HG03135 (cell line): Measurements from ENCODE around the gene PLXND1.
"Not testable (repeated sequence)": the region's sequence is repeated elsewhere in the genome, so short reads cannot be mapped to it uniquely, and the experiment has no call there.

ENCODE experiments used
- ATAC-seq: cut with Tn5 transposase; IDR thresholded peaks from one replicate; pipeline ENCODE4 v1.9.1; 2021; ENCODE audit warnings: mild to moderate bottlenecking, moderate library complexity; ENCODE audit not compliant: unreplicated experiment

Gene PLXND1

GRCh38 chr3:129554356-129555152 lies 51.9 kb downstream of the PLXND1 start:
- ATAC-seq = no peak

DNA sequence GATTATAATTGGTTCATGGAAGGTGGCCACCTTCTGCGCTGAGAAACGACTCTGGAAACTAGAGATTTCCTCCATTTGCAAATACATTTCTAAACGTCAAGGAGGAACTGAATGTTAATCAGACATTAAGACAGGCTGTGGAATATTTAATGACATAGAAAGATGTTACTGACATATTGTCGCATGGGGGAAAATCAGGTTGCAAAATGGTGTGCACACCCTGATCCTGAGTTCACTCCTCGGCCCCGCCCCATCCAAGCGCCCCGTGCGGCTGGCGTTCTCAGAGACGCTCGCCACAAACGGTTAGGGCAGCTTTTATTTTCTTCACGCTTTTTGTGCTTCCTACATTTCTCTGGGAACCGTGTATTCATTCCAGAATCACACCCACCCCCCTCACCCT lies 52.8 kb downstream of the PLXND1 start:
- no peak for ATAC-seq

DNA sequence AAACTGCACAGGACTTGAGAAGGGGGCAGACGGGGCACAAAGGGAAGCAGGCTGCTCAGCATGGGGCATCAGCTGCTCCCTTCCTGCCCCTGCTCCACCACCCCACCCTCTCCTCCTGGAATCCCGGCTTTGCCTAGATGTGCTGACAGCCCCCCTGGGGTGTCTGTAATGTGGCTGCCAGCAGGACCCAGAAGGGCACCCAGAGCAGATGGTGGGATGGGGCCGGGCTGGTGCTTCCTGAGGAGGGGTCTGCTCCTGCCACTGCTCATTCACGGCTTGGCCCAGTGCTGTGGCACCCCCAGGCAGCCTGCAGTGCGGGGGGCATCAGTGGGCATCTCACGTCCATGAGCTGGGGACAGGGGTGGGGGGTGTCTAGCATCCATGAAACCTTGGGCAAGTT lies 53.3 kb downstream of the PLXND1 start:
- no peak for ATAC-seq

- ATAC-seq = no peak
Observed at GRCh38 chr3:129552287-129553050, 54.0 kb downstream of the PLXND1 start.

- no peak for ATAC-seq
Observed at GRCh38 chr3:129549805-129550204, 56.7 kb downstream of the PLXND1 start.

GRCh38 chr3:129549006-129549800 lies 57.3 kb downstream of the PLXND1 start:
- ATAC-seq = no peak

DNA sequence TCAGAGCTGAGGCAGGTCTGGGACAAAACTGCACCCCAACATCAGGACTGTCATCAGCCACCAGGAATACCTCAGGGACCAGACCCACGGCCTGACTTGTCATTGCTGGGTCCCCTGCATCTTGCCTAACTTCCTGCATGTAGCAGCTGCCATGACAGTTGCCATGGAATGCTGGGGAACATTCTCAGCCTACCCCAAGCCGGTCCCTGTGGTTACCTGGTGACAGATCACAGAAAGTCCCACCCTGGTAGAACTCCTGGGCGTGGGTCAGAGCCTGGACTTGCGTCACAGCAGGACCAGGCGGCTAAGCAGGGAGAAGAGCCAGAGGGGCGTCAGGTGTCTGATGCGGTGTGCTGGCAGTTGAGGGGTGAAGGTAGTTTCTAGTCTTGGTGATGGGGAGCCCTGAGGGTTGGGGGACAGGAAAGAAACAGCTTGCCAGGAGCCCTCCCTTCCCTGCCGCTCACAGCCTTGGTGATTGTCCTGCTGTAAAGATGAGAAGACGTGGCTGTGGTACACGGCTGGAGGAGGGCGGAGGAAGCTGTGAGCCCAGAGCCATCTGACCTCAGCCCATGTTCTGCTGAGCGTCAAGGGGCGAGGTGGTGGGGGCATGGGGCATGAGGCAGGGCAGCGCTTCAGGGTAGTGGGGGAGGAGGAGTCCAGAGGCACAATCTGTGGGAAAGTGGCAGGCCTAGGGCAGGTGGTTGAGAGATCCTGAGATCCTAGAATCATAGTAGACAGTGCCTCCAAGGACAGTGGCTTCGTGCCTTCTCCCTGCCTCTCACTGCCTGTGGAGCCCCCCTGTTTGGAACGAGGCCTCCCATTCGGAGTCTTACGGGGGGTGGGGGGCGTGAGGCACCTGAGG lies 58.1 kb downstream of the PLXND1 start:
- ATAC-seq = no peak

DNA sequence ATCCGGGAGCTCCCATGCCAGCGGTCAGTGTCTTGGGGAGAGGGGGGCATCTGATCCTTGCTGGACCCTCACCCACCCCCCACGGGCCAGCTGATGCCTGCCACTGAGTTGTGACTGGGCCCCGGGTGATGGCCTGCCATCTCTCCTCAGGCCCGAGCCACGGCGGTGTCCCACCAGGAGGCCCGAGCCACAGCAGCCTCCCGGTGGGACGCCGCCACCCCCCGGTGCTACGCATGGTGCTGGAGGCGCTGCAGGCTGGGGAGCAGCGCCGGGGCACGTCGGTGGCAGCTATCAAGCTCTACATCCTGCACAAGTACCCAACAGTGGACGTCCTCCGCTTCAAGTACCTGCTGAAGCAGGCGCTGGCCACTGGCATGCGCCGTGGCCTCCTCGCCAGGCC lies 59.2 kb downstream of the PLXND1 start:
- ATAC-seq = no peak

DNA sequence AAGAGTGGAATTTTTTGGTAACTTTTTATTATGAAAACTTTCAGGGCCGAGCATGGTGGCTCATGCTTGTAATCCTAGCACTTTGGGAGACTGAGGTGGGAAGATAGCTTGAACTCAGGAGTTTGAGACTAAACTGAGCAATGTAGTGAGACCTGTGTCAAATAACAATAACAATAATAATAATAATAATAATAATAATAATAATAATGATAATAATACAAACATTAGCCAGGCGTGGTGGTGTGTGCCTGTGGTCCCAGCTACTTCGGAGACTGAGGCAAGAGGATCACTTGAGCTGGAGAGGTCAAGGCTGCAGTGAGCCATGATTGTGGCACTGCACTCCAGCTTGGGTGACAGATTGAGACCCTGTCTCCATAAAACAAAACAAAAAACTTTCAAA lies 60.5 kb downstream of the PLXND1 start:
- ATAC-seq = not testable (repeated sequence)

GRCh38 chr3:129543999-129544398 lies 62.5 kb downstream of the PLXND1 start:
- ATAC-seq = no peak

GRCh38 chr3:129543156-129543790 lies 63.2 kb downstream of the PLXND1 start, which contains the start of gene H1-8:
H1-8 (plus strand) TSS chr3:129543175; CDS start chr3:129543219, 44 bp downstream.
- ATAC-seq = no peak

DNA sequence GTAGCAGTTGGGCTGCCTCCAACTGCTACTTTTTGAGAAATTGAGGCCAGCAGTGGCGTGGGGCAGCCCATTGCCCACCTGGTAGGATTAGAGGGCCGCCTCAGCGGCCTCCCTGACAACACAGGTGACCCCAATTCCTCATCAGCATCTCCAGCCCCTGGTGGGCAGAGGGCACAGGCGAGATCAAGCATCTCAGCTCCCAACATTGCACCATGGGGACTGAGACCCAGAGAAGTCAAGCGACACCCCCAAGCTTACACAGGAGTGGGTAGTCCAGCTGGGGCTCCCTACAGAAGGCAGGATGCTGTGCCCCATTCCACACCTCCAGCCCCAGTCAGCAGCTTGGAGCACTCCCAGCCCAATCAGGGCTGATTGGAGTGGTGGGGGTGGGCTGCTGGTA lies 63.7 kb downstream of the PLXND1 start:
- no peak for ATAC-seq

- no peak for ATAC-seq
Observed at GRCh38 chr3:129540776-129541516, 65.5 kb downstream of the PLXND1 start.

GRCh38 chr3:129539206-129539605 lies 67.3 kb downstream of the PLXND1 start:
- no peak for ATAC-seq

GRCh38 chr3:129536804-129537203 lies 69.7 kb downstream of the PLXND1 start:
- ATAC-seq = no peak

DNA sequence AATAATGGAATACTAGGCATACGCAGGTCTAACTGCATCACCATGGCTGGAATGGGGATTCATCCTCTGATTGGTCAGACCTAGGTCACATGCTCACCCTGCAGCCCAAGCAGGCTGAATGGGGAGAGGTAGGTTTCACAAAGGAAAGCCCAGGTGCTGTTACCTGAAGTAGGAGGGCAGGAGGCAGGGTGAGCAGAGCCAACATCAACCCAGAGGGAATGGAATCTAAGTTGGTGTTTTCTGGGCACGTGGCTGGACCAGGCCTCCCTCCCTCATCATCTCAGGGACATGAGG lies 70.2 kb downstream of the PLXND1 start:
- no peak for ATAC-seq

DNA sequence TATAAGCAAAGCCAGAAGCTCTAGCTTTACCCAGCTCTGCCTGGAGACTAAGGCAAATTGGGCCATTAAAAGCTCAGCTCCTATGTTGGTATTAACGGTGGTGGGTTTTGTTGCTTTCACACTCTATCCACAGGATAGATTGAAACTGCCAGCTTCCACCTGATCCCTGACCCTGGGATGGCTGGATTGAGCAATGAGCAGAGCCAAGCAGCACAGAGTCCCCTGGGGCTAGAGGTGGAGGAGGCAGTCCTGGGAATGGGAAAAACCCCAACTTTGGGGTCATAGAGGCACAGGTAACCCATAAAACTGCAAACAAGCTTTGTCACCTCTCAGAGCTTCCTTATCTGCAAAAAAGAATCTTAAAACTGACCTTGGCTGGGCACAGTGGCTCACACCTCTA lies 71.4 kb downstream of the PLXND1 start:
- no peak for ATAC-seq

DNA sequence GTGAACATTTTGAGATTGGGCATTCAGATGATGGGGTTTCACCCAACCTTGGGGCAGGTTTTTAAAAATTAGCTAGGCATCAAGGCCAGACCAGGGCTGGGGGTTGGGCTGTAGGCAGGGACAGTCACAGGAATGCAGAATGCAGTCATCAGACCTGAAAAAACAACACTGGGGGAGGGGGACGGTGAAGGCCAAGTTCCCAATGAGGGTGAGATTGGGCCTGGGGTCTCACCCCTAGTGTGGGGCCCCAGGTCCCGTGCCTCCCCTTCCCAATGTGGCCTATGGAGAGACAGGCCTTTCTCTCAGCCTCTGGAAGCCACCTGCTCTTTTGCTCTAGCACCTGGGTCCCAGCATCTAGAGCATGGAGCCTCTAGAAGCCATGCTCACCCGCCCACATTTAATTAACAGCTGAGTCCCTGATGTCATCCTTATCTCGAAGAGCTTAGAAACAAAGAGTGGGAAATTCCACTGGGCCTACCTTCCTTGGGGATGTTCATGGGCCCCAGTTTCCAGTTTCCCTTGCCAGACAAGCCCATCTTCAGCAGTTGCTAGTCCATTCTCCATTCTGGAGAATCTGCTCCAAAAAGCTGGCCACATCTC lies 71.9 kb downstream of the PLXND1 start:
- ATAC-seq = no peak

DNA sequence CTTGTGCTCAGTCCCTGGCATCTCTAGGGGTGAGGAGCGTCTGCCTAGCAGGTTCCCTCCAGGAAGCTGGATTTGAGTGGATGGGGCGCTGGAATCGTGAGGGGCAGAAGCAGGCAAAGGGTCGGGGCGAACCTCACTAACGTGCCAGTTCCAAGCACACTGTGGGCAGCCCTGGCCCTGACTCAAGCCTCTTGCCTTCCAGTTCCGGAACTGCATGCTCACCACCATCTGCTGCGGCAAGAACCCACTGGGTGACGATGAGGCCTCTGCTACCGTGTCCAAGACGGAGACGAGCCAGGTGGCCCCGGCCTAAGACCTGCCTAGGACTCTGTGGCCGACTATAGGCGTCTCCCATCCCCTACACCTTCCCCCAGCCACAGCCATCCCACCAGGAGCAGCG lies 73.1 kb downstream of the PLXND1 start:
- ATAC-seq = no peak
